K562 (cell line): Measurements from ENCODE around the gene LAGE3. TPM values are rescaled to one million over a fixed set of nuclear protein-coding genes. Genes with fewer than 3 reads are reported as not detected.
A peak's percentile ranks its signal among the peaks of the same experiment; 100 is the strongest.

Experiments
- ATAC-seq: fragments of 200-7000 bp; cut with Tn5 transposase; 3 replicates; pipeline ENCODE4 v1.9.1; 2020; ENCODE audit warnings: moderate library complexity
- BruUV-seq: library from RNA; stranded (reverse); fragments of 400-500 nt; replicated peaks from 2 replicates; lab custom pipeline; 2021; lab: Mats Ljungman, UMichigan
- CTCF ChIA-PET: fragments of 300-600 bp; formaldehyde crosslinking; extraction: SDS; loops from one replicate; lab custom pipeline; 2021; ENCODE audit warnings: low intra/inter-chr PET ratio; lab: Yijun Ruan, JAX
- POLR2A ChIA-PET: fragments of 300-600, 350-650 bp; sonication (Branson Sonifier 250); formaldehyde crosslinking; extraction: SDS; loops from one replicate; lab custom pipeline; 2021; ENCODE audit warnings: antibody characterized with exemption, inconsistent platforms; lab: Yijun Ruan, JAX
- DNase-seq, 4 experiments: peaks; one replicate each; pipeline versions ENCODE4 v3.0.0 to v3.0.0-alpha.2; 2011 to 2018; ENCODE audit warnings: low spot score in 3 of 4, mixed read lengths in 3 of 4; ENCODE audit errors: extremely low read depth in 1 of 4
- FAIRE-seq: peaks from 2 replicates; lab custom pipeline; 2011; peaks lifted over from hg19 to GRCh38; lab: Jason Lieb, UNC
- H2AFZ ChIP-seq: 2 replicates; pipeline ENCODE4 v1.6.0; 2011; ENCODE audit warnings: low read depth, low read length, control low read depth, inconsistent platforms
- H3K27ac ChIP-seq: fragments of 200-600 bp; 3 replicates; pipeline ENCODE4 v1.8.0; 2011; ENCODE audit warnings: low read depth, mild to moderate bottlenecking, control low read depth, inconsistent platforms, low read length, moderate library complexity, mixed read lengths; ENCODE audit errors: extremely low read depth
- H3K27me3 ChIP-seq, 2 experiments: fragments of 300-600 bp in 1 of 2; 2 replicates in 1 of 2; 3 replicates in 1 of 2; pipeline versions ENCODE4 v1.6.0 to v1.8.0; 2011; ENCODE audit warnings: inconsistent platforms in 2 of 2, low read length in 2 of 2, mild to moderate bottlenecking in 1 of 2, mixed read lengths in 1 of 2, moderate library complexity in 1 of 2; ENCODE audit not compliant: control insufficient read depth in 2 of 2, insufficient read depth in 2 of 2
- H3K36me3 ChIP-seq: fragments of 300-600 bp; 3 replicates; pipeline ENCODE4 v1.8.0; 2011; ENCODE audit warnings: mild to moderate bottlenecking, low read length, inconsistent platforms; ENCODE audit not compliant: control insufficient read depth, insufficient read depth
- H3K4me1 ChIP-seq, 2 experiments: fragments of 200-600 bp in 1 of 2; replicated peaks in 1 of 2; 2 replicates in 1 of 2; 3 replicates in 1 of 2; pipeline versions ENCODE4 v1.5.1 to v1.8.0; 2011; ENCODE audit warnings: inconsistent platforms in 2 of 2, low read length in 2 of 2, mild to moderate bottlenecking in 1 of 2, mixed read lengths in 1 of 2, moderate library complexity in 1 of 2; ENCODE audit not compliant: control insufficient read depth in 2 of 2, insufficient read depth in 2 of 2
- H3K4me2 ChIP-seq: 2 replicates; pipeline ENCODE4 v1.6.1; 2011; ENCODE audit warnings: low read length, control low read depth, inconsistent platforms, mixed read lengths; ENCODE audit not compliant: insufficient read depth
- H3K4me3 ChIP-seq: fragments of 200-600 bp; sonication (generic), shearing (Covaris generic); 2 replicates; pipeline ENCODE4 v1.5.1; 2016; ENCODE audit warnings: control low read depth, inconsistent platforms
- H3K79me2 ChIP-seq: fragments of 200-600 bp; 3 replicates; pipeline ENCODE4 v1.8.0; 2011; ENCODE audit warnings: low read length, inconsistent platforms; ENCODE audit not compliant: control insufficient read depth, insufficient read depth
- H3K9ac ChIP-seq, 2 experiments: 2 replicates each; pipeline versions ENCODE4 v1.6.0 to v1.6.1; 2011; ENCODE audit warnings: low read depth in 2 of 2, low read length in 2 of 2, control low read depth in 1 of 2, inconsistent platforms in 1 of 2, mild to moderate bottlenecking in 1 of 2, mixed read lengths in 1 of 2; ENCODE audit not compliant: insufficient read depth in 1 of 2
- H3K9me1 ChIP-seq: one replicate; pipeline ENCODE4 v1.6.0; 2011; ENCODE audit warnings: inconsistent platforms, mild to moderate bottlenecking, low read length, moderate library complexity; ENCODE audit not compliant: control insufficient read depth, insufficient read depth
- H3K9me3 ChIP-seq: replicated peaks from 2 replicates; pipeline ENCODE4 v1.5.1; 2011; ENCODE audit warnings: low read depth, low read length, inconsistent platforms; ENCODE audit not compliant: control insufficient read depth, insufficient read depth
- H4K20me1 ChIP-seq: replicated peaks from 2 replicates; pipeline ENCODE4 v1.6.1; 2011; ENCODE audit warnings: low read length, inconsistent platforms, mixed read lengths; ENCODE audit not compliant: control insufficient read depth, insufficient read depth
- FOS ChIP-seq: IDR thresholded peaks from 3 replicates; pipeline ENCODE4 v1.6.1; 2011; ENCODE audit not compliant: insufficient read length; ENCODE audit errors: extremely low read depth
- HNRNPUL1 ChIP-seq: fragments of 200-400 bp; formaldehyde crosslinking; IDR thresholded peaks from 2 replicates; pipeline ENCODE4 v1.6.1; 2017; ENCODE audit warnings: low read length
- KDM1A ChIP-seq, 2 experiments: fragments of 450-650 bp; IDR thresholded peaks; 2 replicates each; pipeline ENCODE4 v1.6.1; 2016; ENCODE audit warnings: mild to moderate bottlenecking in 2 of 2
- KDM5B ChIP-seq: fragments of 200-600 bp; sonication (generic); IDR thresholded peaks from 2 replicates; pipeline ENCODE4 v1.6.1; 2012; ENCODE audit warnings: low read depth, mild to moderate bottlenecking, moderate library complexity, low read length, control low read depth, inconsistent platforms; ENCODE audit not compliant: insufficient replicate concordance
- KHSRP ChIP-seq: fragments of 450-650 bp; IDR thresholded peaks from 2 replicates; pipeline ENCODE4 v1.6.1; 2017
- KLF13 ChIP-seq: fragments of 450-650 bp; IDR thresholded peaks from 2 replicates; pipeline ENCODE4 v1.6.1; 2016; ENCODE audit warnings: missing genetic modification characterization, low read depth, mild to moderate bottlenecking, missing compliant biosample characterization, moderate library complexity, borderline replicate concordance
- MYNN ChIP-seq, 2 experiments: sonication (generic); formaldehyde crosslinking in 1 of 2; IDR thresholded peaks; 2 replicates each; pipeline versions ENCODE4 v1.5.0 to v1.6.1; 2016 to 2020; ENCODE audit warnings: antibody characterized with exemption in 1 of 2, missing genetic modification reagents in 1 of 2
- SIX5 ChIP-seq, 2 experiments: IDR thresholded peaks; 2 replicates each; pipeline ENCODE4 v1.6.1; 2011; ENCODE audit warnings: low read length in 2 of 2, borderline replicate concordance in 1 of 2, low read depth in 1 of 2, mild to moderate bottlenecking in 1 of 2, moderate library complexity in 1 of 2; ENCODE audit not compliant: insufficient read depth in 1 of 2
- SNRNP70 ChIP-seq: fragments of 200-400 bp; formaldehyde crosslinking; optimal IDR thresholded peaks from 2 replicates; pipeline ENCODE3; 2017; ENCODE audit warnings: low read depth, low read length
- TAF9B ChIP-seq: fragments of 450-650 bp; IDR thresholded peaks from 2 replicates; pipeline ENCODE4 v1.6.1; 2018; ENCODE audit warnings: mild to moderate bottlenecking; ENCODE audit not compliant: partially characterized antibody
- THRAP3 ChIP-seq: fragments of 450-650 bp; IDR thresholded peaks from 2 replicates; pipeline ENCODE4 v1.6.1; 2016; ENCODE audit warnings: mild to moderate bottlenecking, inconsistent platforms, borderline replicate concordance
- ZBTB7A ChIP-seq: IDR thresholded peaks from 2 replicates; pipeline ENCODE4 v1.6.1; 2011; ENCODE audit warnings: low read depth, mild to moderate bottlenecking, low read length, moderate library complexity, borderline replicate concordance; ENCODE audit not compliant: control insufficient read depth
- ZKSCAN1 ChIP-seq: fragments of 150-350 bp; IDR thresholded peaks from 2 replicates; pipeline ENCODE4 v1.6.1; 2016; ENCODE audit warnings: low read depth, low read length
- WGBS: fragments of 100-300 bp; shearing (Covaris generic); methylation state at CpG from one replicate; pipeline ENCODE4 v1.1.6; 2016; ENCODE audit warnings: low coverage, mixed read lengths; ENCODE audit not compliant: insufficient coverage; ENCODE audit errors: missing lambda C conversion rate; 5-methylcytosine and 5-hydroxymethylcytosine counted together
- in situ Hi-C: fragments of 300-500 bp; cut with MboI; formaldehyde crosslinking; loops from 4 replicates; pipeline ENCODE4 v1.15.0; 2018; ENCODE audit warnings: inconsistent platforms, mixed read lengths
- intact Hi-C: fragments of 100-400 bp; cut with micrococcal nuclease; formaldehyde crosslinking; loops from 2 replicates; pipeline ENCODE4 v1.14.2; 2022
- polyA plus RNA-seq, 8 experiments: library from polyadenylated mRNA; depleted of rRNA in 4 of 8; stranded (reverse) in 5 of 8; unstranded in 3 of 8; fragments of >200 nt; fragmentation: Nextera tagmentation in 2 of 8; fragmentation: Illumina TruSeq in 1 of 8; extraction: Ambion mirVana in 2 of 8; extraction: Trizol in 1 of 8; gene quantifications; 2 replicates each; pipeline versions ENCODE4 v1.2.1 to v1.2.3, GENCODE V29; 2011 to 2014; ENCODE audit warnings: inconsistent platforms in 1 of 8, missing spikeins in 1 of 8
- total RNA-seq, 7 experiments: library from RNA; depleted of rRNA in 6 of 7; stranded (reverse); fragments of >200 nt in 6 of 7; fragmentation: Illumina TruSeq in 2 of 7; extraction: Trizol in 2 of 7; gene quantifications; 2 replicates each; pipeline versions ENCODE4 v1.2.1 to v1.2.3, GENCODE V29; 2011 to 2021; ENCODE audit warnings: low replicate concordance in 1 of 7
- TF ChIP-seq, protein P1 (sequence below): sonication (generic); formaldehyde crosslinking; IDR thresholded peaks from 2 replicates; pipeline ENCODE4 v1.8.1; 2023; ENCODE audit warnings: missing genetic modification reagents, mild to moderate bottlenecking, borderline replicate concordance
- TF ChIP-seq, protein P2 (sequence below): fragments of 250-450 bp; sonication (Bioruptor Pico); IDR thresholded peaks from 2 replicates; pipeline ENCODE4 v1.5.0; 2020; ENCODE audit warnings: mild to moderate bottlenecking

LAGE3 gene
- total and polyA plus RNA-seq, 9 of the 15 experiments (the other 6 are each of a cell fraction or from before 2014, with no cell fraction given) = 28.2 to 125 (median 35.8) TPM

DNA sequence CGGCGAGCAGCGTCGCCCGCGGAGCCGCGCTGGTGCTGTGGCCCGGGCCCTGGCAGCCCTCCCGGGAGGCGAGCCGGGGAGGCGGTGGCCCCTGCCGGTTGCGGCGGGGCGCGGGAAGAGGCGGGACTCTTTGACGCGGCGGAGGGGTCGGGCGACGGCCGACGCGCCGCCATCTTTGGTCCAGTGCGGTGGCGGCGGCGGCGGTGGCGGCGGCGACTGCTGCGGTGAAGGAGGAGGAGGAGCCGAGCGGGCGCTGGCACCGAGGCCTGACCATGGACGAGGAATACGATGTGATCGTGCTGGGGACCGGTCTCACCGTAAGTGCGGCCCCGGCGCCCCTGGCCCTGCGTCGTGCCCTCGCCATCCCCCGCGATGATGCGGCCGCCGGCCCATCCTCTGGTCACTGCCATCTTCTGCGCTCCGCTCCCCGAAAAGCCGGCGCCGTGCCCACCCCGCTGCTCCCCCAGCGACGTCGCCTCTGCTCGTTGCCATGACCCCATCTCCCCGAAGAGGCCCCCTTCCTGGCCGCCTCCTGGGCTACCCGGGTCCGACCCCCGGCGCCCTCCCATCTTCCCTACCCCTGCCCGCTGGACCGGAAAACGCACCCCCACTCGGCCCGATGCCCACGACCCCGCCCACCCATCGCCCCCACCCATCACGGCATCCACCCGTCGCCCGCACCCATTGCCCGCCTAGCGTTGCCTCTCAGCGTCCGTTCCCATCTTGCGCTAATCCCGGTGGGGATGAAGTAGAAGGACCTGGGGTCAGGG is 41.9 kb downstream of the LAGE3 start, which contains the start of gene GDI1:
Gene GDI1, plus strand, starts transcription at position 172 of the 770 bp plus-strand sequence. Its CDS starts 101 bp downstream, at position 273.
- DNase-seq = peak in 3 of 4 experiments; percentile 59 to 68 (median 66)
- intact Hi-C loops (no loop called here), in situ Hi-C loops (no loop called here)
- peaks cover 5% of the 10 kb centered on the region; the same call in 1 of the 2 replicates for H4K20me1 ChIP-seq
- peak within 1 kb of the TSS; percentile 63 to 91; a peak in 3 of 4 replicates for H3K9ac ChIP-seq
- H3K4me2 ChIP-seq = peak within 1 kb of the TSS; percentile 84
- H3K36me3 ChIP-seq = peaks cover 73% of the 10 kb centered on the region; the same call in 2 of the 3 replicates
- H3K9me1 ChIP-seq = peaks cover 3% of the 10 kb centered on the region
- peaks cover 2 to 40% of the 10 kb centered on the region in 2 experiments; a peak in 4 of 5 replicates for H3K4me1 ChIP-seq
- ChIA-PET POLR2A (no interaction called here), CTCF (no interaction called here)
- peak within 1 kb of the TSS; percentile 79; the same call in 1 of the 2 replicates for H2AFZ ChIP-seq
- no peak for FAIRE-seq
- H3K4me3 ChIP-seq = peak within 1 kb of the TSS; percentile 68
- H3K79me2 ChIP-seq = peaks cover 22% of the 10 kb centered on the region
- ATAC-seq = peak; percentile 76
- peak within 1 kb of the TSS; percentile 83; the same call in 2 of the 3 replicates for H3K27ac ChIP-seq
- H3K9me3 ChIP-seq = no peaks in the 10 kb centered on the region
- H3K27me3 ChIP-seq = no peaks in the 10 kb centered on the region
- 0% methylated on average over 5 of the region's 93 CpGs for WGBS
- BruUV-seq = no TSS peak
- TF ChIP-seq KDM5B = peak; percentile 30
- no peak for TF ChIP-seq TAF9B
- TF ChIP-seq HNRNPUL1 = no peak
- no peak for TF ChIP-seq SNRNP70
- no peak for TF ChIP-seq MYNN (IDR thresholded peaks at IDR 0.05)
- no peak for TF ChIP-seq MYNN (CRISPR knock-in tag; IDR thresholded peaks at IDR 0.05)
- 0 out of 2 replicates have a peak, but pooled peaks have one; percentile 30 for TF ChIP-seq KLF13 (tag)
- no peak for TF ChIP-seq FOS
- TF ChIP-seq KHSRP = no peak
- TF ChIP-seq, protein P1, sequence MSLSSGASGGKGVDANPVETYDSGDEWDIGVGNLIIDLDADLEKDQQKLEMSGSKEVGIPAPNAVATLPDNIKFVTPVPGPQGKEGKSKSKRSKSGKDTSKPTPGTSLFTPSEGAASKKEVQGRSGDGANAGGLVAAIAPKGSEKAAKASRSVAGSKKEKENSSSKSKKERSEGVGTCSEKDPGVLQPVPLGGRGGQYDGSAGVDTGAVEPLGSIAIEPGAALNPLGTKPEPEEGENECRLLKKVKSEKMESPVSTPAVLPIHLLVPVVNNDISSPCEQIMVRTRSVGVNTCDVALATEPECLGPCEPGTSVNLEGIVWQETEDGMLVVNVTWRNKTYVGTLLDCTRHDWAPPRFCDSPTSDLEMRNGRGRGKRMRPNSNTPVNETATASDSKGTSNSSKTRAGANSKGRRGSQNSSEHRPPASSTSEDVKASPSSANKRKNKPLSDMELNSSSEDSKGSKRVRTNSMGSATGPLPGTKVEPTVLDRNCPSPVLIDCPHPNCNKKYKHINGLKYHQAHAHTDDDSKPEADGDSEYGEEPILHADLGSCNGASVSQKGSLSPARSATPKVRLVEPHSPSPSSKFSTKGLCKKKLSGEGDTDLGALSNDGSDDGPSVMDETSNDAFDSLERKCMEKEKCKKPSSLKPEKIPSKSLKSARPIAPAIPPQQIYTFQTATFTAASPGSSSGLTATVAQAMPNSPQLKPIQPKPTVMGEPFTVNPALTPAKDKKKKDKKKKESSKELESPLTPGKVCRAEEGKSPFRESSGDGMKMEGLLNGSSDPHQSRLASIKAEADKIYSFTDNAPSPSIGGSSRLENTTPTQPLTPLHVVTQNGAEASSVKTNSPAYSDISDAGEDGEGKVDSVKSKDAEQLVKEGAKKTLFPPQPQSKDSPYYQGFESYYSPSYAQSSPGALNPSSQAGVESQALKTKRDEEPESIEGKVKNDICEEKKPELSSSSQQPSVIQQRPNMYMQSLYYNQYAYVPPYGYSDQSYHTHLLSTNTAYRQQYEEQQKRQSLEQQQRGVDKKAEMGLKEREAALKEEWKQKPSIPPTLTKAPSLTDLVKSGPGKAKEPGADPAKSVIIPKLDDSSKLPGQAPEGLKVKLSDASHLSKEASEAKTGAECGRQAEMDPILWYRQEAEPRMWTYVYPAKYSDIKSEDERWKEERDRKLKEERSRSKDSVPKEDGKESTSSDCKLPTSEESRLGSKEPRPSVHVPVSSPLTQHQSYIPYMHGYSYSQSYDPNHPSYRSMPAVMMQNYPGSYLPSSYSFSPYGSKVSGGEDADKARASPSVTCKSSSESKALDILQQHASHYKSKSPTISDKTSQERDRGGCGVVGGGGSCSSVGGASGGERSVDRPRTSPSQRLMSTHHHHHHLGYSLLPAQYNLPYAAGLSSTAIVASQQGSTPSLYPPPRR (CRISPR knock-in tag) = no peak
- no peak for TF ChIP-seq SIX5 (IDR thresholded peaks at IDR 0.05; ENCODE audit: borderline replicate concordance in 1 of 2, insufficient read depth in 1 of 2, low read depth in 1 of 2, low read length in 2 of 2)
- TF ChIP-seq ZKSCAN1 = no peak
- TF ChIP-seq, protein P2, sequence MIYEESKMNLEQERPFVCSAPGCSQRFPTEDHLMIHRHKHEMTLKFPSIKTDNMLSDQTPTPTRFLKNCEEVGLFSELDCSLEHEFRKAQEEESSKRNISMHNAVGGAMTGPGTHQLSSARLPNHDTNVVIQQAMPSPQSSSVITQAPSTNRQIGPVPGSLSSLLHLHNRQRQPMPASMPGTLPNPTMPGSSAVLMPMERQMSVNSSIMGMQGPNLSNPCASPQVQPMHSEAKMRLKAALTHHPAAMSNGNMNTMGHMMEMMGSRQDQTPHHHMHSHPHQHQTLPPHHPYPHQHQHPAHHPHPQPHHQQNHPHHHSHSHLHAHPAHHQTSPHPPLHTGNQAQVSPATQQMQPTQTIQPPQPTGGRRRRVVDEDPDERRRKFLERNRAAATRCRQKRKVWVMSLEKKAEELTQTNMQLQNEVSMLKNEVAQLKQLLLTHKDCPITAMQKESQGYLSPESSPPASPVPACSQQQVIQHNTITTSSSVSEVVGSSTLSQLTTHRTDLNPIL (CRISPR knock-in tag) = no peak
- no peak for TF ChIP-seq THRAP3
- TF ChIP-seq ZBTB7A = no peak
- TF ChIP-seq KDM1A (IDR thresholded peaks at IDR 0.05) = no peak
